Measurements from ENCODE around the gene KRTAP10-9.
"Not testable (repeated sequence)": the region's sequence is repeated elsewhere in the genome, so short reads cannot be mapped to it uniquely, and the experiment has no call there.

Gene KRTAP10-9

DNA sequence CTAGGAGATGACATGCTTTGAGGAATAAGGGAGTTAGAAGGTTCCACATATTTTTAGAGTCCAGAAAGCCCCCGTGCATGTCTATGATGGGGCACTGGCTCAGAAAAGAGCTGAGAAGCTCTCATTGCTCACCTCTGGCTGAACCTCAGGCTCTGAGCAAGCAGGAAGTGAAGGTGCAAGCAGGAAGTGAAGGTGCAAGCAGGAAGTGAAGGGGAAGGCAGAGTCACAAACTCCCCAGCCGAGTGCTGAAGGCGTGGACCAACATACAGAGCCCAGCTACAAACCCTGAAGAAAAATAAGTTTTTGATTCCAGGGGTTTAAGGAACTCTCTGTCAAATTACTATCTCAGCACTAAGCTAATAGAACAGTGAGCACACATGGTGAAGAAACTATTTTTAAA, 8.0 kb upstream of the KRTAP10-9 start:
- H3K4me3 ChIP-seq (ENCODE audit: low read length) = no peak overlapping the region
- no peak for DNase-seq (ENCODE audit: low read depth)
- no peak for TF ChIP-seq CTCF (IDR thresholded peaks at IDR 0.05; ENCODE audit: insufficient read depth, low read depth, low read length, missing control alignments)

DNA sequence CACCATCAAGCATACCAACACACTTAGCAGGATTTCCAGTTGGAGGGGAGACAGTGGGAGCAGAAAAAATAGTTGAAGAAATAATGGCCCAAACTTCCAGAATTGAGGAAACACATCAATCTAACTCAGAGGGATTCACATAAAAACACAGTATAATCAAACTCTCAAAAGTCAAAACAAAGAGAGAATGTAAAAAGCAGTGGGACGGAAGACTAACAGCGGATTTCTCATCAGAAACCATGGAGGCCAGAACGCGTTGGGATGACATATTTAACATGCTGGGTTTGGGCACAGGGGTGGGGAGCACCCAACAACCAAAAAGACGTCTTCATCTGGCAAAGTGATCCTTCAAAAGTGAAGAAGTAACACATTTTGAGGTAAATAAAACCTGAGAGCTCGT, 7.0 kb upstream of the KRTAP10-9 start:
- no peak for DNase-seq (ENCODE audit: low read depth)
- TF ChIP-seq CTCF (IDR thresholded peaks at IDR 0.05; ENCODE audit: insufficient read depth, low read depth, low read length, missing control alignments) = no peak
- no peak overlapping the region for H3K4me3 ChIP-seq (ENCODE audit: low read length)

- no peak for DNase-seq (ENCODE audit: low read depth)
- TF ChIP-seq CTCF (IDR thresholded peaks at IDR 0.05; ENCODE audit: insufficient read depth, low read depth, low read length, missing control alignments) = no peak
- no peak overlapping the region for H3K4me3 ChIP-seq (ENCODE audit: low read length)
Observed at GRCh38 chr21:44623575-44623974, 3.3 kb upstream of the KRTAP10-9 start.

- DNase-seq (ENCODE audit: low read depth) = no peak
- H3K4me3 ChIP-seq (ENCODE audit: low read length) = no peak overlapping the region
- no peak for TF ChIP-seq CTCF (IDR thresholded peaks at IDR 0.05; ENCODE audit: insufficient read depth, low read depth, low read length, missing control alignments)
Observed at GRCh38 chr21:44625756-44626155, 1.1 kb upstream of the KRTAP10-9 start.

DNA sequence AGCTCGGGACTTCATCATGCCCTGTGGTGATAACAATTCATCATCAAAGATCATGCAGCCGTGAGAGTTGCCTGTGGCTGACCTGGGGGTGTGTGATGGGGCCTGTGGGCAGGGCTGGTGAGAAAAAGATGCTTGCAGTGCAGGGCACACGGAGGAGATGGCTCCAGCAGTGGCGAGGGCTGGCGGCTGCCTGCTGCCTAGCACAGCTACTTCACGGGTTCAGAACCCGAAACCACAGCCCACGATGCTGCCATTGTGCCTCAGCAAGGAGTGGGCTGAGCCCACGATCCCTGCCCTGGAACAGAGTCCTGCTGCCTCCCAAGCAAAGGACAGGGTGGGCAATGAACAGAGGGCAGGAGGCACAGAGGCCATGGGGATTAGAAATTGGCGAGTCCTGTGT, 631 bp upstream of the KRTAP10-9 start:
- no peak overlapping the region for H3K4me3 ChIP-seq (ENCODE audit: low read length)
- no peak for TF ChIP-seq CTCF (IDR thresholded peaks at IDR 0.05; ENCODE audit: insufficient read depth, low read depth, low read length, missing control alignments)
- no peak for DNase-seq (ENCODE audit: low read depth)

- H3K4me3 ChIP-seq (ENCODE audit: low read length); DNase-seq (ENCODE audit: low read depth): not testable (repeated sequence)
Observed at GRCh38 chr21:44627181-44627822, 409 bp downstream of the KRTAP10-9 start.

GRCh38 chr21:44627831-44628233, 939 bp downstream of the KRTAP10-9 start:
- not testable (repeated sequence) for H3K4me3 ChIP-seq (ENCODE audit: low read length); DNase-seq (ENCODE audit: low read depth)

DNA sequence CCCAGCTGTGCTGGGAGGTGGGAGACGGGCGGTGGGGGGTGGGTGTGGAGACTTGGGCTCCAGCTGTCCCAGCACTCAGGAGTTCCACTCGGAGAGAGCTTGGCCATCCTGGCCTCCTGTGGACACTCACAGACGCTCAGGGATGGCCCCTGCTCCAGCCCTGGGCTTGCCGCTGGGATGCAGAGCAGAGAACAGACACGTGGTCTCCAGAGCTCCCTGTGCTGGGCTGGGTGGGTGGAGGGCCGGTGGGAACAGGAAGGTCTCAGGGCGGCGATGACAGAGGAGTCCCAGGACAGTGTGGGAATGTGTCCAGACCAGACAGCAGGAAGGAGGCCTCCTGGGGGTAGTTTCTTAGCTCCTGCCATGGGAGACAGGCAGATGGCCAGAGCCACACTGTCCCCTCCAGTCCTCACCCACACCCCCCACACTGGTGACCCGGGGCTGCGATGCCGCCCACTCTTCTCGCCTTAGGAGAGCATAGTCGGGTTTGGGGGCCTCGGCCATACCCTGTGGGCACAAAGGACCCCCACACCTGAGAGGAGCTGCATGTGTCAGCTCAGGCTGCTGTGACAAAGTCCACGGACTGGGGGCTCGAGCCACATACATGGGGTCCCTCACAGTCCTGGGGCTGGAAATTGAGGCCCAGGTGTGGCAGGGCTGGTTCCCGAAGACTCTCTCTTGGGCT, 2.0 kb downstream of the KRTAP10-9 start:
- no peak for TF ChIP-seq CTCF (IDR thresholded peaks at IDR 0.05; ENCODE audit: insufficient read depth, low read depth, low read length, missing control alignments)
- no peak for DNase-seq (ENCODE audit: low read depth)
- H3K4me3 ChIP-seq (ENCODE audit: low read length) = no peak overlapping the region

Data from epithelial cell of esophagus (primary cell).